ENCODE measurements around the gene PHLDB3. TPM values are rescaled to one million over a fixed set of nuclear protein-coding genes. Genes with fewer than 3 reads are reported as not detected.
A peak's percentile ranks its signal among the peaks of the same experiment; 100 is the strongest.

PHLDB3 gene
- polyA plus RNA-seq, 1 of the 3 experiments (the other 2 are of a cell fraction), result 15.6 TPM

DNA sequence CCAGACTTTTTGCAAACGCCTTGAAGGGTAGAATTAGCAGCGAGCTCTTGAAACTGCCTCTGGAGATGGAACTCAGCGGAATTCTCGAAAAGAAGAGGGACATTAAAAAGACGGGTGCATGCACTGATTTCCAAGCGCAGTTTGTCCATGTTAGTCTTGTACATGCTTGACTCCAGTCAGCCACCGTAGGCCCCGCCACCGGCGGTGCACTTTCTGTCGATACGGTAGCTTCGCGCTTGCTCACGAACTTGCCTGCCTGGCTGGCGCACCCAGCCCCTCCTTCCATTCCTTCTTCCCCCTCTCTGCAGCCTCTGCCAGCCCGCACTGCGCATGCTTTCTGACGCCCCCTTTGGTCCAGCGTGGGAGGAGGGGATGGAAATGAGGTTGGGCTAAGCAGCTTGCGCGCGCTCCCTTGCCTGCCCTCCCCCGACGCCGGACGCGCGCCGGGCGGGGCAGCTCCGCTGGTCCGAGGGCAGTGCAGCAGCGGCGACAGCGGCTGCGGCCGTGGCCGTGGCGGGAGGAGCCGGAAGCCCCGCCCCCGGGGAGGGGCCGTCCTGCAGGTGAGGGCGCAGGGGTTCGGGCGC lies 28.5 kb upstream of the PHLDB3 start, which contains the start of gene ZNF575:
Gene ZNF575, plus strand, starts transcription at position 227 of the 584 bp plus-strand sequence. CDS start 1,235 bp downstream, outside the sequence.
- ChIA-PET POLR2A (interaction anchor here (0.6 to 1.2 kb wide), 4 partner anchors 47 to 426 kb away, joined by 3 to 6 read pairs (median 4); no protein-coding TSS in a partner anchor), CTCF (interaction anchor here (0.7 to 24.7 kb wide), 5 partner anchors 14 to 136 kb away, joined by 3 to 632 read pairs (median 19); no protein-coding TSS in a partner anchor)
- peak within 1 kb of the TSS; percentile 78 to 95 for H3K27ac ChIP-seq (ENCODE audit: low read depth in 2 of 2, low read length in 1 of 2)
- peak within 1 kb of the TSS; percentile 74 for H2AFZ ChIP-seq (ENCODE audit: low read depth)
- H3F3A ChIP-seq (replicated peaks; ENCODE audit: insufficient read depth), result peaks cover 23% of the 10 kb centered on the region
- H3K27me3 ChIP-seq (ENCODE audit: insufficient read depth), result no peaks in the 10 kb centered on the region
- H3K4me2 ChIP-seq, result peak within 1 kb of the TSS; percentile 78
- peaks cover 0 to 4% of the 10 kb centered on the region in 2 experiments for H3K36me3 ChIP-seq (replicated peaks in 1 of 2; ENCODE audit: control insufficient read depth in 1 of 2, insufficient read depth in 2 of 2, low read length in 1 of 2)
- peak within 1 kb of the TSS; percentile 56; the same call in 1 of the 2 replicates for H3K9ac ChIP-seq
- no peaks in the 10 kb centered on the region for H3K9me3 ChIP-seq
- no peaks in the 10 kb centered on the region for H4K20me1 ChIP-seq (ENCODE audit: insufficient read depth)
- peak; percentile 13; the same call in 1 of the 2 replicates for TF ChIP-seq PBX3 (IDR thresholded peaks at IDR 0.05)
- TF ChIP-seq POLR2AphosphoS5 (IDR thresholded peaks at IDR 0.05; ENCODE audit: low read depth, low read length), result peak; percentile 57
- peak; percentile 84 for TF ChIP-seq NRF1 (IDR thresholded peaks at IDR 0.05; ENCODE audit: low read depth, low read length)
- peak; percentile 89 for TF ChIP-seq MAX (IDR thresholded peaks at IDR 0.05; ENCODE audit: low read depth)
- peak; percentile 52 for TF ChIP-seq CHD2 (IDR thresholded peaks at IDR 0.05; ENCODE audit: low read length, partially characterized antibody)
- peak; percentile 13; the same call in 1 of the 2 replicates for TF ChIP-seq RCOR1 (IDR thresholded peaks at IDR 0.05; ENCODE audit: low read length)
- TF ChIP-seq, protein P1, sequence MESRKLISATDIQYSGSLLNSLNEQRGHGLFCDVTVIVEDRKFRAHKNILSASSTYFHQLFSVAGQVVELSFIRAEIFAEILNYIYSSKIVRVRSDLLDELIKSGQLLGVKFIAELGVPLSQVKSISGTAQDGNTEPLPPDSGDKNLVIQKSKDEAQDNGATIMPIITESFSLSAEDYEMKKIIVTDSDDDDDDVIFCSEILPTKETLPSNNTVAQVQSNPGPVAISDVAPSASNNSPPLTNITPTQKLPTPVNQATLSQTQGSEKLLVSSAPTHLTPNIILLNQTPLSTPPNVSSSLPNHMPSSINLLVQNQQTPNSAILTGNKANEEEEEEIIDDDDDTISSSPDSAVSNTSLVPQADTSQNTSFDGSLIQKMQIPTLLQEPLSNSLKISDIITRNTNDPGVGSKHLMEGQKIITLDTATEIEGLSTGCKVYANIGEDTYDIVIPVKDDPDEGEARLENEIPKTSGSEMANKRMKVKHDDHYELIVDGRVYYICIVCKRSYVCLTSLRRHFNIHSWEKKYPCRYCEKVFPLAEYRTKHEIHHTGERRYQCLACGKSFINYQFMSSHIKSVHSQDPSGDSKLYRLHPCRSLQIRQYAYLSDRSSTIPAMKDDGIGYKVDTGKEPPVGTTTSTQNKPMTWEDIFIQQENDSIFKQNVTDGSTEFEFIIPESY (IDR thresholded peaks at IDR 0.05; ENCODE audit: borderline replicate concordance, low read depth), result no peak; the same call in 1 of the 2 replicates
- TF ChIP-seq GATA2 (CRISPR knock-in tag; IDR thresholded peaks at IDR 0.05), result no peak
- peak; percentile 39; the same call in 1 of the 2 replicates for TF ChIP-seq SIN3A (IDR thresholded peaks at IDR 0.05; ENCODE audit: borderline replicate concordance, low read depth, low read length)
- TF ChIP-seq ELF1 (IDR thresholded peaks at IDR 0.05), result 0 out of 2 replicates have a peak, but pooled peaks have one; percentile 13
- TF ChIP-seq TCF12 (IDR thresholded peaks at IDR 0.05), result peak; percentile 37; the same call in 1 of the 2 replicates
- 0 out of 2 replicates have a peak, but pooled peaks have one; percentile 42 for TF ChIP-seq RFX5 (IDR thresholded peaks at IDR 0.05; ENCODE audit: low read length)
- TF ChIP-seq RAD21 (IDR thresholded peaks at IDR 0.05; ENCODE audit: low read length), result no peak
- no peak for TF ChIP-seq USF2 (IDR thresholded peaks at IDR 0.05; ENCODE audit: borderline replicate concordance, low read depth, low read length)
- peak; percentile 59 for TF ChIP-seq YY1 (IDR thresholded peaks at IDR 0.05; ENCODE audit: low read depth)
- TF ChIP-seq, protein P2, sequence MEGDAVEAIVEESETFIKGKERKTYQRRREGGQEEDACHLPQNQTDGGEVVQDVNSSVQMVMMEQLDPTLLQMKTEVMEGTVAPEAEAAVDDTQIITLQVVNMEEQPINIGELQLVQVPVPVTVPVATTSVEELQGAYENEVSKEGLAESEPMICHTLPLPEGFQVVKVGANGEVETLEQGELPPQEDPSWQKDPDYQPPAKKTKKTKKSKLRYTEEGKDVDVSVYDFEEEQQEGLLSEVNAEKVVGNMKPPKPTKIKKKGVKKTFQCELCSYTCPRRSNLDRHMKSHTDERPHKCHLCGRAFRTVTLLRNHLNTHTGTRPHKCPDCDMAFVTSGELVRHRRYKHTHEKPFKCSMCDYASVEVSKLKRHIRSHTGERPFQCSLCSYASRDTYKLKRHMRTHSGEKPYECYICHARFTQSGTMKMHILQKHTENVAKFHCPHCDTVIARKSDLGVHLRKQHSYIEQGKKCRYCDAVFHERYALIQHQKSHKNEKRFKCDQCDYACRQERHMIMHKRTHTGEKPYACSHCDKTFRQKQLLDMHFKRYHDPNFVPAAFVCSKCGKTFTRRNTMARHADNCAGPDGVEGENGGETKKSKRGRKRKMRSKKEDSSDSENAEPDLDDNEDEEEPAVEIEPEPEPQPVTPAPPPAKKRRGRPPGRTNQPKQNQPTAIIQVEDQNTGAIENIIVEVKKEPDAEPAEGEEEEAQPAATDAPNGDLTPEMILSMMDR (IDR thresholded peaks at IDR 0.05), result no peak
- no peak for TF ChIP-seq FOXJ3 (CRISPR knock-in tag; IDR thresholded peaks at IDR 0.05)
- peak; percentile 59; the same call in 1 of the 2 replicates for TF ChIP-seq TAF1 (IDR thresholded peaks at IDR 0.05; ENCODE audit: borderline replicate concordance, low read depth, low read length)
- peak within 1 kb of the TSS; percentile 59 to 63 for H3K4me3 ChIP-seq (ENCODE audit: low read depth in 2 of 2, low read length in 1 of 2)
- H3K4me1 ChIP-seq (ENCODE audit: control insufficient read depth in 1 of 2, insufficient read depth in 2 of 2, low read depth in 1 of 2, low read length in 1 of 2), result peaks cover 0 to 10% of the 10 kb centered on the region in 2 experiments; a peak in 1 of 4 replicates
- DNase-seq, result peak; percentile 93
- WGBS (ENCODE audit: low lambda C conversion rate), result 1% methylated on average over 33 of the region's 47 CpGs
- no peaks in the 10 kb centered on the region for H3K9me2 ChIP-seq
- no peaks in the 10 kb centered on the region for H3K79me2 ChIP-seq (ENCODE audit: insufficient read depth)

Data from SK-N-SH (cell line).